ENCODE measurements around the gene TACR2.
A peak's percentile ranks its signal among the peaks of the same experiment; 100 is the strongest.

The TACR2 gene

GRCh38 chr10:69392481-69393000 is 24.2 kb downstream of the TACR2 start:
- TF ChIP-seq CTCF (conservative IDR thresholded peaks at IDR 0.05; ENCODE audit: low read depth, low read length), result peak; percentile 85
- Histone ChIP-seq H3K79me2 (ENCODE audit: insufficient read depth, low read depth) (no peaks in the 10 kb centered on the region), H3K27me3 (ENCODE audit: insufficient read depth, low read depth) (no peaks in the 10 kb centered on the region), H3K4me3 (IDR thresholded peaks at IDR 0.05; ENCODE audit: insufficient read depth, low read depth, low read length) (no peak overlapping the region), H3K4me1 (ENCODE audit: low read depth, poor library complexity, severe bottlenecking) (peaks cover 9% of the 10 kb centered on the region), H3K9ac (no peak overlapping the region), H3K27ac (no peak overlapping the region), H2AFZ (ENCODE audit: low read depth) (peak overlapping the region; percentile 61; the same call in 1 of the 2 replicates), H4K20me1 (ENCODE audit: insufficient read depth) (no peaks in the 10 kb centered on the region), H3K36me3 (ENCODE audit: insufficient read depth) (no peaks in the 10 kb centered on the region), H3K4me2 (peak overlapping the region; percentile 17; the same call in 1 of the 2 replicates)

GRCh38 chr10:69391158-69391557 is 25.6 kb downstream of the TACR2 start:
- Histone ChIP-seq H3K36me3 (ENCODE audit: insufficient read depth) (no peaks in the 10 kb centered on the region), H3K9ac (no peak overlapping the region), H3K4me1 (ENCODE audit: low read depth, poor library complexity, severe bottlenecking) (peaks cover 9% of the 10 kb centered on the region), H3K27ac (no peak overlapping the region), H3K4me3 (IDR thresholded peaks at IDR 0.05; ENCODE audit: insufficient read depth, low read depth, low read length) (no peak overlapping the region), H3K4me2 (no peak overlapping the region), H3K79me2 (ENCODE audit: insufficient read depth, low read depth) (no peaks in the 10 kb centered on the region), H2AFZ (ENCODE audit: low read depth) (no peak overlapping the region), H3K27me3 (ENCODE audit: insufficient read depth, low read depth) (no peaks in the 10 kb centered on the region), H4K20me1 (ENCODE audit: insufficient read depth) (no peaks in the 10 kb centered on the region)
- TF ChIP-seq CTCF (conservative IDR thresholded peaks at IDR 0.05; ENCODE audit: low read depth, low read length), result no peak

GRCh38 chr10:69389827-69390490 is 26.8 kb downstream of the TACR2 start:
- H3K27me3 ChIP-seq (ENCODE audit: insufficient read depth, low read depth), result no peaks in the 10 kb centered on the region

GRCh38 chr10:69388488-69388887 is 28.2 kb downstream of the TACR2 start:
- H3K27me3 ChIP-seq (ENCODE audit: insufficient read depth, low read depth), result no peaks in the 10 kb centered on the region
- H3K79me2 ChIP-seq (ENCODE audit: insufficient read depth, low read depth), result no peaks in the 10 kb centered on the region
- H3K4me3 ChIP-seq (IDR thresholded peaks at IDR 0.05; ENCODE audit: insufficient read depth, low read depth, low read length), result no peak overlapping the region
- H3K9ac ChIP-seq, result no peak overlapping the region
- TF ChIP-seq CTCF (conservative IDR thresholded peaks at IDR 0.05; ENCODE audit: low read depth, low read length), result no peak
- no peaks in the 10 kb centered on the region for H3K36me3 ChIP-seq (ENCODE audit: insufficient read depth)
- H4K20me1 ChIP-seq (ENCODE audit: insufficient read depth), result no peaks in the 10 kb centered on the region
- H3K4me2 ChIP-seq, result no peak overlapping the region
- no peak overlapping the region for H2AFZ ChIP-seq (ENCODE audit: low read depth)
- peaks cover 9% of the 10 kb centered on the region for H3K4me1 ChIP-seq (ENCODE audit: low read depth, poor library complexity, severe bottlenecking)
- H3K27ac ChIP-seq, result no peak overlapping the region

More at GRCh38 chr10:69389827-69390490, 26.8 kb downstream of the TACR2 start:
- H3K79me2 ChIP-seq (ENCODE audit: insufficient read depth, low read depth), result no peaks in the 10 kb centered on the region
- H3K4me3 ChIP-seq (IDR thresholded peaks at IDR 0.05; ENCODE audit: insufficient read depth, low read depth, low read length), result no peak overlapping the region
- no peak overlapping the region for H3K9ac ChIP-seq
- H3K36me3 ChIP-seq (ENCODE audit: insufficient read depth), result no peaks in the 10 kb centered on the region
- H3K4me1 ChIP-seq (ENCODE audit: low read depth, poor library complexity, severe bottlenecking), result peaks cover 9% of the 10 kb centered on the region
- TF ChIP-seq CTCF (conservative IDR thresholded peaks at IDR 0.05; ENCODE audit: low read depth, low read length), result no peak
- no peak overlapping the region for H2AFZ ChIP-seq (ENCODE audit: low read depth)
- H3K4me2 ChIP-seq, result no peak overlapping the region
- no peaks in the 10 kb centered on the region for H4K20me1 ChIP-seq (ENCODE audit: insufficient read depth)
- H3K27ac ChIP-seq, result no peak overlapping the region

Data from KMS-11 (cell line).